ENCODE results near the gene CDK5RAP3. TPM values are rescaled to one million over a fixed set of nuclear protein-coding genes. Genes with fewer than 3 reads are reported as not detected.
A peak's percentile ranks its signal among the peaks of the same experiment; 100 is the strongest.

Gene CDK5RAP3
- total RNA-seq, 1 donor from 2014 or later: 190 TPM

DNA sequence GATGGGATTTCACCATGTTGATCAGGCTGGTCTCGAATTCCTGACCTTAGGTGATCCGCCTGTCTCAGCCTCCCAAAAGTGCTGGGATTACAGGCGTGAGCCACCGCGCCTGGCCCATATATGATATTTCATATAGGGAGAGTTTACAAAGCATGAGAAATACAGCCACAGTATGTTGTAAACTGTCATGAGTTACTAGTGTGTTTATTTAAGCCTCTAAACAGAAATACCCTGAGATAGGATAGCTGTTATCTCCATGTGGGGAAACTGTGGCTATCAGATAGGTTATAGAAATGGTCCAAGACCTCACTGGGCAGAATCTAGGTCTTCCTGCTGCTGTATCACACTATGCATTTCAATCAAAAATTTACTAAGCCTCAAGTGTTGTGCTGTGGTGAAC is 2.1 kb upstream of the CDK5RAP3 start:
- intact Hi-C loops (cut with micrococcal nuclease): no loop called here
- H3K4me3 Mint-ChIP-seq: no peak overlapping the region
- H3K36me3 Mint-ChIP-seq (ENCODE audit: low read depth): peaks cover 1% of the 10 kb centered on the region
- no peaks in the 10 kb centered on the region for H3K9me3 Mint-ChIP-seq
- H3K27ac Mint-ChIP-seq: no peak overlapping the region
- peaks cover 6% of the 10 kb centered on the region for H3K27me3 Mint-ChIP-seq (ENCODE audit: insufficient read depth)
- peaks cover 26% of the 10 kb centered on the region for H3K4me1 Mint-ChIP-seq (ENCODE audit: low read depth)
- no peak for DNase-seq (ENCODE audit: low spot score)

DNA sequence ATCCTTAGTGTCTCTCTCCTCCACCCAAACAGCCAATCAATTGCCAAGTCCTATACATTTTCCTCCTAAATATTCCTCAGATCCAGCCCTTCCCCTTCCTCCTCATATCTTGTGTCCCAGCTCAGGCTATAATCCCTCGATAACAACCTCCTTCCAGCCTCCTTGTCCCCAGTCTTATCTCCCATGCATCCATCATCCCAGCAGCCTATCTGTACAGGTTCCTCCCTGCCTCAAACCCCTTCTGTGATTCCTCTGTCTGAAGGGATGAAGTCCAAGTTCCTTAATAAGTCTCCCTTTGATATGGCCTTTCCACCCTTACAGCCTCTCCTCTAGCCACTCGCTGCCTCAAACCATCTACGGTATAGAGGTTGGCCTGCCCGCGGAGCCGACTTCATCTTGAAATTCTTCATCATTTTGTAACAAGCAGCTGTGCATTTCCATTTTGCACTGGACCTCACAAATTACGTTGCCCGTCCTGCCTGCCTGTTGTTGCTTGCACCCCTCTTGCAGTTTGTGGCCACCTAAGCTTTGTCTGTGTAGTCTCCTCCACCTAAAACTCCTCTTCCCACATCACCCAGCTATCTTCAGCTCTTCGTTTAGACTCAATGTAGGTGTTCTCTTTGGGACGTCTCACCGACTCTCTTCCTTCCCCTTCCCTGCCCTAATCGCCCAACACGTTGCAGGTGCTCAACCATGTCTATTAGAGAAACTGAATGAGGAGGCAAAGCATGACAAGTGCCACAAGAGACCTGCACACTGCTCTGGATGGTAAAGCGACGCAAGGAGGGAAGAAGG is 786 bp upstream of the CDK5RAP3 start:
- no peaks in the 10 kb centered on the region for H3K9me3 Mint-ChIP-seq
- H3K36me3 Mint-ChIP-seq (ENCODE audit: low read depth): peaks cover 11% of the 10 kb centered on the region
- intact Hi-C loops (cut with micrococcal nuclease): loop anchor here (1.0 to 2.0 kb wide), 7 partner anchors 21 to 139 kb away; partner anchors contain the start of genes LRRC46, MRPL10, NFE2L1 and PNPO
- H3K27ac Mint-ChIP-seq: peak overlapping the region; percentile 16
- peaks cover 6% of the 10 kb centered on the region for H3K27me3 Mint-ChIP-seq (ENCODE audit: insufficient read depth)
- DNase-seq (ENCODE audit: low spot score): no peak
- H3K4me3 Mint-ChIP-seq: peak overlapping the region; percentile 89
- H3K4me1 Mint-ChIP-seq (ENCODE audit: low read depth): peaks cover 31% of the 10 kb centered on the region

DNA sequence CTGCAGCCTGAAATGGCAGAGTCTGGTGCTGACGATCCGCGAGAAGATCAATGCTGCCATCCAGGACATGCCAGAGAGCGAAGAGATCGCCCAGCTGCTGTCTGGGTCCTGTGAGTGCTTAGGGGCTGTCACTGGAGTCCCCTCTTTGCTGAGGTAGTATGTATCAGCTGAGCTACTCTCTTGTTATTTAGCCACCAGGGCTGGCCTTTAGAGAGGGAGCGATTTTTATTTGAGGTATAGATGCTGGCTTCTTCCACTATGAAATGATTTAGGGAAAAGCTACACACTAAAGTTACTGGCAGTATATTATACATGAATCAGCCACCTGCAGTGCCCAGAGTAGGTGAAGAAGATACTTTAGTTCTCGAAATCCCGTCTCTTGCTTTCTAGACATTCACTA is 2.6 kb downstream of the CDK5RAP3 start:
- Mint-ChIP-seq H3K27ac (no peak overlapping the region), H3K36me3 (ENCODE audit: low read depth) (peaks cover 30% of the 10 kb centered on the region), H3K9me3 (no peaks in the 10 kb centered on the region), H3K27me3 (ENCODE audit: insufficient read depth) (no peaks in the 10 kb centered on the region), H3K4me3 (peak overlapping the region; percentile 52), H3K4me1 (ENCODE audit: low read depth) (peaks cover 31% of the 10 kb centered on the region)
- intact Hi-C loops (cut with micrococcal nuclease): no loop called here
- DNase-seq (ENCODE audit: low spot score): no peak

DNA sequence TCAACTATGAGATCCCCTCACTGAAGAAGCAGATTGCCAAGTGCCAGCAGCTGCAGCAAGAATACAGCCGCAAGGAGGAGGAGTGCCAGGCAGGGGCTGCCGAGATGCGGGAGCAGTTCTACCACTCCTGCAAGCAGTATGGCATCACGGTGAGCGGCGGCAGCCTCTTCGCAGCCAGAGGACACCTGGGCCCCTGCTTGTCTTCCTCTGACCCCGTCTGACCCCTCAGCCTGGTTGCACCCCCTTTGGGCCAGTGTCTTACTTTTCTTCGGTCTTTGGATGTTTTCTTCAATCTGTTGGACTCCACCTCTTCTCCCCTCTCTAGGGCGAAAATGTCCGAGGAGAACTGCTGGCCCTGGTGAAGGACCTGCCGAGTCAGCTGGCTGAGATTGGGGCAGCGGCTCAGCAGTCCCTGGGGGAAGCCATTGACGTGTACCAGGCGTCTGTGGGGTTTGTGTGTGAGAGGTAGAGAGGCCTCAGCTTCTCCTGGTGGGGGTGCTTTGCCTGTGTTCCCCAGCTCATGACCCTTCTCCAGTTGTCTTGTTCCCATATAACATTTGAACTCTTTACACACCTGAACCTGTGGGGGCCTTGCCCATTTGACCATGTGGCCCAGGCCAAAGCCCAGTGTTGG is 4.4 kb downstream of the CDK5RAP3 start:
- H3K4me1 Mint-ChIP-seq (ENCODE audit: low read depth): peaks cover 27% of the 10 kb centered on the region
- no peaks in the 10 kb centered on the region for H3K27me3 Mint-ChIP-seq (ENCODE audit: insufficient read depth)
- DNase-seq (ENCODE audit: low spot score): no peak
- H3K27ac Mint-ChIP-seq: no peak overlapping the region
- H3K36me3 Mint-ChIP-seq (ENCODE audit: low read depth): peaks cover 46% of the 10 kb centered on the region
- H3K9me3 Mint-ChIP-seq: no peaks in the 10 kb centered on the region
- no peak overlapping the region for H3K4me3 Mint-ChIP-seq
- intact Hi-C loops (cut with micrococcal nuclease): loop anchor here (5.0 kb wide), 1 partner anchor 37 kb away; no protein-coding TSS in a partner anchor

DNA sequence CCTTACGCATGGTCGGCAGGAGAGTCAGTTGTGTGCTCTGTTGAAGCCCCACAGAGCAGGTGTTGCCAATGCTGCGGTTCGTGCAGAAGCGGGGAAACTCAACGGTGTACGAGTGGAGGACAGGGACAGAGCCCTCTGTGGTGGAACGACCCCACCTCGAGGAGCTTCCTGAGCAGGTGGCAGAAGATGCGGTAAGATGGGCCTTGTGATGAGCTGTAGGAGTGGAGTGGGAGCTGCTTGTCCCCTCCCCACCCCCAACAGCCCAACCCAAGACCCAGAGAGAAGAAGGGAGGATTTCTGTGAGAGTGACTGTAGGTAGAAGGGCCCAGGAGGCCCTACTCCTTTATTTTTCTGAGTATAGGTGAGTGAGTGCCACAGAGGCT is 4.9 kb downstream of the CDK5RAP3 start:
- Mint-ChIP-seq H3K27me3 (ENCODE audit: insufficient read depth) (no peaks in the 10 kb centered on the region), H3K36me3 (ENCODE audit: low read depth) (peaks cover 51% of the 10 kb centered on the region), H3K27ac (no peak overlapping the region), H3K9me3 (no peaks in the 10 kb centered on the region), H3K4me1 (ENCODE audit: low read depth) (peaks cover 23% of the 10 kb centered on the region), H3K4me3 (no peak overlapping the region)
- intact Hi-C loops (cut with micrococcal nuclease): loop anchor here (5.0 kb wide), 1 partner anchor 36 kb away; no protein-coding TSS in a partner anchor
- DNase-seq (ENCODE audit: low spot score): no peak

DNA sequence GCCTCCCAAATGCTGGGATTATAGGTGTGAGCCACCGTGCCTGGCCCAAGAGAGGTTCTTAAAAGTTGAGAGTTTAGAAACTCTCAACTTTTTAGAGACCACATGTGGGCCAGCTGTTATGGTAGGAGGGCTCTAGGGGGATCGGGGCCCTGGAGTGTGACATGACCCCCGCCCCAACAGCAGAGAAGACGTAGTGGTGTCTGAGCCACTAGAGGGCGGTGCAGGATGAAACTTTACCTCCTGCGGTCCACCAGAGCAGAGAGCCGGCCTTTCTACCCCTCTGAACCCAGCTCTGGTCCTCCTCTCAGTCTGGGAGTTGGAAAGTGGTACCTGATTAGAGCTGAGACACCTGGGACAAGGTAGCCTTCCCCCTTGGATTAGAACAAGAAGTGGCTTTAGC is 7.4 kb downstream of the CDK5RAP3 start:
- intact Hi-C loops (cut with micrococcal nuclease): loop anchor here (2.0 to 5.0 kb wide), 2 partner anchors 34 to 46 kb away; no protein-coding TSS in a partner anchor
- peak; percentile 29 for DNase-seq (ENCODE audit: low spot score)
- no peak overlapping the region for H3K4me3 Mint-ChIP-seq
- no peaks in the 10 kb centered on the region for H3K9me3 Mint-ChIP-seq
- H3K27me3 Mint-ChIP-seq (ENCODE audit: insufficient read depth): no peaks in the 10 kb centered on the region
- peaks cover 19% of the 10 kb centered on the region for H3K4me1 Mint-ChIP-seq (ENCODE audit: low read depth)
- H3K36me3 Mint-ChIP-seq (ENCODE audit: low read depth): peaks cover 53% of the 10 kb centered on the region
- H3K27ac Mint-ChIP-seq: no peak overlapping the region

DNA sequence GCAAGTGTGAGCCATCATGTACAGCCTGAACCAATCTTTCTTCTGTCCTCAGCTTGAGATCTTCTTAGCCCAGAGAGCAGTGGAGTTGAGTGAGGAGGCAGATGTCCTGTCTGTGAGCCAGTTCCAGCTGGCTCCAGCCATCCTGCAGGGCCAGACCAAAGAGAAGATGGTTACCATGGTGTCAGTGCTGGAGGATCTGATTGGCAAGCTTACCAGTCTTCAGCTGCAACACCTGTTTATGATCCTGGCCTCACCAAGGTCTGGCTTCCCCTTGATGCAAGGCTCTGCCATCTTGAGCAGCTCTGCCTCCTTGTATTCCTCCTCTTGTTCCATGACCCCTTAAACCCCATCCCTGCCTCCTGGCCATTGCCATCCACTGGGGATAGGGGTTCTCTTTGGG is 9.6 kb downstream of the CDK5RAP3 start:
- Mint-ChIP-seq H3K27me3 (ENCODE audit: insufficient read depth) (no peaks in the 10 kb centered on the region), H3K9me3 (no peaks in the 10 kb centered on the region), H3K4me3 (no peak overlapping the region), H3K27ac (no peak overlapping the region), H3K36me3 (ENCODE audit: low read depth) (peaks cover 43% of the 10 kb centered on the region), H3K4me1 (ENCODE audit: low read depth) (peaks cover 11% of the 10 kb centered on the region)
- DNase-seq (ENCODE audit: low spot score): no peak
- intact Hi-C loops (cut with micrococcal nuclease): no loop called here

DNA sequence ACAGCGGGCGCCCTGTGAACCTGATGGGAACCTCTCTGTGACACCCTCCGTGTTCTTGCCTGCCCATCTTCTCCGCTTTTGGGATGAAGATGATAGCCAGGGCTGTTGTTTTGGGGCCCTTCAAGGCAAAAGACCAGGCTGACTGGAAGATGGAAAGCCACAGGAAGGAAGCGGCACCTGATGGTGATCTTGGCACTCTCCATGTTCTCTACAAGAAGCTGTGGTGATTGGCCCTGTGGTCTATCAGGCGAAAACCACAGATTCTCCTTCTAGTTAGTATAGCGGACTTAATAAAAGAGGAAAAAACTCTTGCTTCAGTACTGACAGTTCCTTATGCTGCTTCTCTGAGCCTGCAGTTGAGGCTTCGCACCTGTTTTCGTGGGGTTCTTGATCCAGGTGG is 10.5 kb downstream of the CDK5RAP3 start:
- no peaks in the 10 kb centered on the region for H3K27me3 Mint-ChIP-seq (ENCODE audit: insufficient read depth)
- no peak overlapping the region for H3K4me3 Mint-ChIP-seq
- peaks cover 39% of the 10 kb centered on the region for H3K36me3 Mint-ChIP-seq (ENCODE audit: low read depth)
- no peak for DNase-seq (ENCODE audit: low spot score)
- H3K27ac Mint-ChIP-seq: no peak overlapping the region
- intact Hi-C loops (cut with micrococcal nuclease): no loop called here
- no peaks in the 10 kb centered on the region for H3K9me3 Mint-ChIP-seq
- peaks cover 11% of the 10 kb centered on the region for H3K4me1 Mint-ChIP-seq (ENCODE audit: low read depth)

DNA sequence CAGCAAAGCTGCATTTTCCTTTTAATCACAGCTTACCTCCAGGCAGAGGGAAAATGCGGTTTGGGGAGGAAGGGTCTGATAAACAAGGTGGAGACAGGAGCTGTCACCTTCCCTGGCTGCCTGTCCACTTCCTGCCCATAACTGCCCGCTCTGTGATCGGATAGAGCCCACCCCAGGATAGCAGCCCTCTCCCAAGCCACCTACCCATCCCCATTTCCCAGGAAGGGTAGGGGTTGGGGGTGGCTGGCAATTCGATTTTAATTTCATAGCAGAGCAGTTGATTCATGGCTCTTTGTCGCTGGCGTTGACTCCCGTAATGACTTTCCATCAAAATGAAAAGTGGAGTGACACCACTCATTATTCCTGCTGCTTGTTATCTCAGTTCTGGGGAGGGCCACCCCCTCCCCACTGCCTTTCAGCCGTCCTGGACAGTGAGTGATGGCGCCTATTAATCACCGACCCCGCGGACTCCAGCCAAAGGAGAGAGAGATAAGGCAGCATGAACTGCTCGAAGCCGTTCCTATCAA is 11.2 kb downstream of the CDK5RAP3 start:
- intact Hi-C loops (cut with micrococcal nuclease): no loop called here
- H3K27me3 Mint-ChIP-seq (ENCODE audit: insufficient read depth): no peaks in the 10 kb centered on the region
- H3K4me3 Mint-ChIP-seq: no peak overlapping the region
- H3K9me3 Mint-ChIP-seq: no peaks in the 10 kb centered on the region
- peaks cover 11% of the 10 kb centered on the region for H3K4me1 Mint-ChIP-seq (ENCODE audit: low read depth)
- no peak for DNase-seq (ENCODE audit: low spot score)
- no peak overlapping the region for H3K27ac Mint-ChIP-seq
- peaks cover 36% of the 10 kb centered on the region for H3K36me3 Mint-ChIP-seq (ENCODE audit: low read depth)

DNA sequence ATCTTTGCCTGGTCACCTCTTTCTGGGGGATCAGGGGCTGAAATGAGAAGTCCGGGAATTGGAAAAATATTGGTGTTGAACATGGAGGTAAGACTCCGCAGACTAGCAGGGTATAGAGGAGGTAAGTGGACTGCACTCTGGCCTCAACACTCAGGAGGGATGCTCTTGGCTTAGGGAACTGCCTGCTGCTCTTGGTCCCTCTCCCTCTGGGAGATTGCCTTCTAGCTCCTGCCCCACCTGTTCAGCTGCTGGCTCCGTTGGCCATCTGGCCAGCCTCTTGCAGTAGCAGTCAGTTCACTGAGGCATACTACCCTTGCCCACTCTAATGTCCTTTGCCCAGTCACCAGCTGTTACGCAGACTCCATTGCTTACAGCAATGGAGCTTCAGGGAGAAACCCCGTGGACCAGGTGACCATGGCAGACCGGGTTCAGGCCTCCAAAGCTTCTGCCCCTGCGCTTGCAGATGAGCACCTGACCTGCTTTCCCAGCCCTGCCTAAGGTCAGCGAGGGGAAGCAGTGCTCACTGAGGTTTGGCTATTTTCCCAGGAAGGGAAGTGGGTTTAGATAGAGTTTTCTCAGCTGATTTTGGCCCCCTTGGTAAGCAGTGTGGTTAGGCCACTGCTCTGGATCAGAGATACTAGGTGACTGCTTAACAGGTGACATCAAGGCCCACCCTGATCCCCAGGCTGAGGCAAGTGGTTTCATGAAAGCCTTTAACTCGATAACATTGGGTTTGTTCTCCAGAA is 11.9 kb downstream of the CDK5RAP3 start:
- intact Hi-C loops (cut with micrococcal nuclease): no loop called here
- peaks cover 30% of the 10 kb centered on the region for H3K36me3 Mint-ChIP-seq (ENCODE audit: low read depth)
- H3K27me3 Mint-ChIP-seq (ENCODE audit: insufficient read depth): no peaks in the 10 kb centered on the region
- no peaks in the 10 kb centered on the region for H3K9me3 Mint-ChIP-seq
- no peak overlapping the region for H3K4me3 Mint-ChIP-seq
- H3K4me1 Mint-ChIP-seq (ENCODE audit: low read depth): peaks cover 11% of the 10 kb centered on the region
- no peak overlapping the region for H3K27ac Mint-ChIP-seq
- DNase-seq (ENCODE audit: low spot score): no peak

DNA sequence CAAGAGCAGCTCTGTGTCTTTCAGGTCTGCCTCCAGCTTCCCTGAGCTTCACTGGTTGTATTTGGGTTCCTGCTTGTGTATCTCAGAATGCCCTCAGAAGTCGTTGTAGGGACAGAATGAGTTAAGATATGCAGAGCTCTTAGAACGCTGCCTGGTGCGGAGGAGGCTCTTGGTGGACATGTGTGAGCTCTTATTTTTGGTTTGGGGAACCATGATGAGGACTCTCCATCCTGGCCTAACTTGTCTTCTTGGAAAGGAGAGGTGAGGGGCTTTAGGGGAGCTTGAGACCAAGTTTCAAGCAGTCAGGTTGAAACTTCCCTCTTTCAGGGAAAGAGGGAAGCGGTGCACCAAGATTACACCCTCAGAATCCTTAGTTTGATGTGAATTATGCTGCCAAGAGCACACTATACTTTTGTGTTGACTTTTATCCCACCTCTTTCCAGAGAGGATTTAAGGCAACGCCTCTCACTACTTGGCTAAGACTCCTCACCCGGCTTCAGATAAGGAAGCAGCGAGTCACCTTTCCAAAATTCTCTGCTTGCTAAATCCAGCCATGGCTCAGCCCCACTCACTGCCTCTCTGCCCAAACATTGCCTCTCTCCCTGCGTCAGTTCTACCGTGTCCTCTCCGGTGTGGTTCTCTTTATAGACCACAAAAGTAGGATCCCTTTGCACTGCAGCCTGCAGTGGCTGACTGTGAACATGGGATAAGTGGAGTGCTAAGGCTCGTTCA is 12.7 kb downstream of the CDK5RAP3 start:
- no peak overlapping the region for H3K4me3 Mint-ChIP-seq
- peaks cover 26% of the 10 kb centered on the region for H3K36me3 Mint-ChIP-seq (ENCODE audit: low read depth)
- H3K4me1 Mint-ChIP-seq (ENCODE audit: low read depth): peaks cover 13% of the 10 kb centered on the region
- H3K27me3 Mint-ChIP-seq (ENCODE audit: insufficient read depth): no peaks in the 10 kb centered on the region
- no peak overlapping the region for H3K27ac Mint-ChIP-seq
- intact Hi-C loops (cut with micrococcal nuclease): no loop called here
- no peaks in the 10 kb centered on the region for H3K9me3 Mint-ChIP-seq
- DNase-seq (ENCODE audit: low spot score): no peak

DNA sequence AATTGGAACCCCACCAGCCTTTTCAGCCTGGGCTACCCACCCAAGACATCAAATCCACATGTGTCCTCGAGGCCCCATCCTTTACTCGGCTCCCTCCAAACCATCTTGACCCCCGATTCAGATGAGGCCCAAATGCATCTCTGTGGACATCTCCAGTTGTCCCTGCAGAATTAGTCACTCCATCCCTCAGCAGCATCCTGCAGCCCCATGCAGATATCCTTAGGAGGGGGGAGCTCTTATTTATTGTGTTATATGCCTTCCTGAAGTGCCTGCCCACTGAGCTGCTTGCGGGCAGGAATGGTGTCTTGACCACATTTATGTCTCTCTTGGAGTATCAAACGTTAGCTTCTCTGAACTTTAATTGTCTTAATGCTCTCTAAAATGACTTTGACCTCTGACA is 15.6 kb downstream of the CDK5RAP3 start:
- Mint-ChIP-seq H3K9me3 (no peaks in the 10 kb centered on the region), H3K36me3 (ENCODE audit: low read depth) (peaks cover 5% of the 10 kb centered on the region), H3K4me3 (no peak overlapping the region), H3K27me3 (ENCODE audit: insufficient read depth) (no peaks in the 10 kb centered on the region), H3K4me1 (ENCODE audit: low read depth) (peaks cover 20% of the 10 kb centered on the region), H3K27ac (no peak overlapping the region)
- intact Hi-C loops (cut with micrococcal nuclease): no loop called here
- DNase-seq (ENCODE audit: low spot score): no peak

Data from activated T-helper 1 cell treated with anti-CD3 and anti-CD28 coated beads, Interleukin-12 subunit alpha, Interleukin-12 subunit beta, Interleukin-2, Interleukin-4 antibody, amounts not matched to agents 30 ng/mL and 10 ng/mL and 1 ng/mL, durations not matched to agents 14 hours and 24 hours and 36 hours (primary cell).